Activated CD4-positive, CD25-positive, alpha-beta regulatory T cell treated with anti-CD3 and anti-CD28 coated beads, Interleukin-2, amount 50 U/mL, for 16 hours (primary cell): ENCODE results near the gene PEX14.

Source experiments
- DNase-seq: peaks from one replicate; pipeline ENCODE4 v3.0.0-alpha.2; 2020; ENCODE audit warnings: low read depth, low spot score

PEX14 gene

GRCh38 chr1:10592373-10592772, 117.6 kb downstream of the PEX14 start:
- DNase-seq = no peak

DNA sequence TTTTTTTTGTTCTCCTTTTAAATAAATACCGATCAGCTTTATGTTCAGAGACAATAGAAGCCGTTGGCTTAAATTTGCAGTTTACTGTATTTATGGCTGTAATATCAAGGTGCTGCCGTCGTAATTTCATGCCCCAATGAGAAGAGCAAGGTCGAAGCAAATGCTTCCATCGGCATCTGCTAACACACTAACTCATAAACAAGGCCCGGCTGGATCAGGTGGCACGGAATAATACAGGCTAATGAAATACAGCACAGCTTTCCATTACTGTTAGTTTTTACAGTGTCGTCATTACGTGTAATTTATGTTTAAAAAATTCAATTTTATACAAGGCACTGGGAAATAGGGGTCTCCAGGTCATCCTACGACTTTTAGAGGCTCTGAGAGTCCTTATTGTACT, 119.0 kb downstream of the PEX14 start:
- DNase-seq = no peak

DNA sequence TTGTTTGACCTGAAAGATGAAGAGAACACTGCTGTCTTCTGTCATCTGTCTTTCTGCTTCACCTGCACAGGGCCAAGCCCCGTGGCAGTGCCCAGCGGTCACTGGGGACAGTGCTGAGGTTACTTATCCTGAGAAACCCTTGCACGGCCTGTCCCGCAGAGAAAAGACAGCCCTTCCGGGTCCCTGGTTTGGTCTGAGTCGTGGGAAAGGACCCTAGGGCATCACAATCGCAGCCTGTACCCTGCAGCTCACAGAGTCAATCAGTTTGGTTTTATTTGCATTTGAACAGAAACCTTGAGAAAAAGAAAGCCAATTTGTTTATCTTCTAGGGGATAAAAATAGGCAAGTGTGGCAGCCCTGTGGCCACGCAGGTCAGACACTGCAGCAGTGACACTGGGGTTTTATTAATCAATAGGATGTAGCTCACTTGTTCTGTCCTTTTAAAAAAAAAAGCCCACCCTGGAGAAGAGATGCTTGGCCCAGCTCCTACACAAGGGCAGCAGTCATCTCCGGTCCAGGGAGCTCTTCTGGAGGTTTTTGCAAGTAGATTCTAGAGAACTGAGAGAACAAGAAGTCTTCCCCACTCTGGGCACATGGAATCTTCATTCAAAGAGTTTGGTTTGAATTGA, 120.0 kb downstream of the PEX14 start:
- no peak for DNase-seq

DNA sequence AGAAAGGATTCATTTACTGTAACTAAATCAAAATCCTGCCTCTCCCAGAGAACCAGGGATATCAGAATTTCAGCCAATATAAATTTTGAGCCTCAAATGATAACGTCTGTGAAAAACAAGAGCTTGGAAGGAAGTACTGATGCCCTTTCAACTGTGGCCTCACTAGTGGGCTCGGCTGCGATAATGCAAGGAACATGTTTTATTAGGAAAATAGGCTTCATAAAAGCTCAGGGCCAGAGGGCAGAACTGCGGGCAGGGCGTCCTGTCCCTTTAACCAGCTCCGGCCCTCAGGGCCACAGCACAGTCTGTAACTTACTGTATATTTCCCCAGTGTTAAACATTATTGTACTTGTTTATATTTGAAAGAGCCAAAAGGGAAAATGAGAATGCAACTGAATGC, 122.0 kb downstream of the PEX14 start:
- DNase-seq = no peak

GRCh38 chr1:10597492-10598388, 123.0 kb downstream of the PEX14 start:
- no peak for DNase-seq

DNA sequence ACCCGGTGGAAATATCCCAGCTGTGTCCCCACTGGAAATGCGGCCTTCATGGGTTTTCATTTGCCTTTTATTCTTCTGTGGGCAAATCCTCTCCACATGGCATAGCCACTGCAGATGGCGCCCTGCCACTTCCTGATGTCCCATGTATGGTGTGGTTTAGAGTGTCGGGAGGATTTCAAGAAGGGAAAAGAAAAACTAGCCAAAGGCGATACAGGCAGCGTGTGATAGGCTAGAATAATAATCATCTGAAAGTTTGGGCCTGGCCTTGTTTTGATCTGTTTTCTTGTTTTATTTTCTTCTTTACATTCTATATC, 123.6 kb downstream of the PEX14 start:
- no peak for DNase-seq

- no peak for DNase-seq
Measured at GRCh38 chr1:10599194-10599861, 124.6 kb downstream of the PEX14 start.

DNA sequence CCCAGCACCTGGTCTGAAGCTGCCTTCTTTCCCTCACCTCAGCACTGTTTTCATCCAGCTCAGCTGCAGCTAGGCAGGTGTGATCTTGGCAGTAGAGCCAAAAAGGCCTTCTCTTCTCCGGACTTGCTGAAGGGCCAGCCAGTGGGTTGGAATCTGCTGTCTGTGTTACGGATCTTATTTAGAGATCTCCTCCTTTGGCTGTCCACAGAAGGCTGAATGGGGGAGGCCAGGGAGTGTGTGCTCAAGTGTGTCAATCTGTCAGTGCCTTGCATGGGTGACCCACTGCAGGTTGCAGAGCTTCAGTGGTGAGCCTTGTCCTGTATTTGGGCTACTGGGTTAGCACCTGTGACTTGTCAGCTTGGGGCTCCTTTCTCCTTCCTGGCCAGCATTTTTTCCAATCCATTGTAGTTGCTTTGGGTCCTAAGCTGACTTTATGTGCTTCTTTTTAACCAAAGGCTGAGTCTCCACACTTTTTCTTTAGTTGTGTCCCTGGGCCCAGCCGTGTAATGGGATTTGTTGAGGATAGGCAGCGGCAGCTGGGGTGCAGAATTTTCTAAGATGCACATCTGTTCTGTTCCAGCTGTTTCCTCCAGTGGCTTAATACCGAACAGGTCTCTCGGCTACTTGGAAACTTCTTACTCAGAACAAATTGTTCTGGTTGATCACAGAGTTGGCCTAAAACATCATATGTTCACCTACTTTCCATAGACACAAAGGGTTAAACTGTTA, 126.8 kb downstream of the PEX14 start:
- no peak for DNase-seq

DNA sequence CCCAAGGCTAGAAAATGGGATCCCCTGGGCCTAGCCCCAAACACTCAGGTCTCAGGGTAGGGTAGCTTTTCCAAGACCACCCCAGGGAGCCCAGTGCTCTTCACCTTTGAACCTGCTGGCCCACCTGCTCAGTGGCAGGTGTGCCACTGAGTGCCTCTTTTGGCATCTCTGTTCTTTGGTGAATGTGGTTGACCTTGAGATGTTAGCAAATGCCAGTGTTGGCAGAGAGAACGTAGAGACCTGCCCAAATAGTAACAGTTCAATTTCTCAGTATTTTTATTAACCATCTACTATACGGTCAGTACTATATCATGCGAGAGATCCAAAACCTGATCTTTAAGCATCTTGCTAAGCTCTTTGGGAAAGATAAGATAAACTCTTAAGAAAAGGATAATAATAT, 128.2 kb downstream of the PEX14 start:
- no peak for DNase-seq

DNA sequence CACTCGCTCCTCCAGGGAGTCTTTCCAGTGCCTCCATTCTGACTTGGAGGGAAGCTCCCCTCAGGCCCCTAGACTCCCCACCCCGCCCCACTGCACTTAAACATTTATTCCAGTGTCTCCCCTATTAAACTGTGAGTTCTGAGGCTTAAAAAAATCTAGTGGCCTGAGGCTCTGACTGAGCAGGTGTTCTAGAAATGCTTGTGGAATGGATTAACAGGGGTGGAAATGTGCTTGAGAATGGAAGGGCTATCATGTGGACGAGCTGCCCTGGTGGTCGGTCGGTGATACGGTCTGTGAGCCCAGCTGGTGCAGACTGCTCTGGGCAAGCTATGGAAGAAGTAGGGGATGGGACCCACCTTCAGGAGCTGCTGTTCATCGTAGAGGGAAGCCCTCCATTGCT, 130.2 kb downstream of the PEX14 start:
- DNase-seq = no peak

GRCh38 chr1:10606064-10606463, 131.3 kb downstream of the PEX14 start:
- DNase-seq = no peak

GRCh38 chr1:10607228-10607627, 132.5 kb downstream of the PEX14 start:
- no peak for DNase-seq

DNA sequence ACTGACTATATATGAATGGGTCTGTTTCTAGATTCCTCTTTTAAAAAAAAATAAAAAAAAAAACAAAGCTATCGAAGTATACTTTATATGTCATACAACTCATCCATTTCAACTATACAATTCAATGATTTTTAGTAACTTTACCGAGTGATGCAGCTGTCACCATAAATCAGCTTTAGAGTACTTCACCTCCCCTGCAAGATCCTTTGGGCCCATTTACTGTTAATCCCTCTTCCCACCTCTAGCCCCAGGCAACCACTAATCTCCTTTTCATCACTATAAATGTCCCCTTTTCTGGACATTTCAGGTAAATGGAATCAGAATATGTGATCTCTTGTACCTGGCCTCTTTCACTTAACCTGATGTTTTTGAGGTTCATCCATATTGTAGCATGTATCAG, 133.9 kb downstream of the PEX14 start:
- no peak for DNase-seq

DNA sequence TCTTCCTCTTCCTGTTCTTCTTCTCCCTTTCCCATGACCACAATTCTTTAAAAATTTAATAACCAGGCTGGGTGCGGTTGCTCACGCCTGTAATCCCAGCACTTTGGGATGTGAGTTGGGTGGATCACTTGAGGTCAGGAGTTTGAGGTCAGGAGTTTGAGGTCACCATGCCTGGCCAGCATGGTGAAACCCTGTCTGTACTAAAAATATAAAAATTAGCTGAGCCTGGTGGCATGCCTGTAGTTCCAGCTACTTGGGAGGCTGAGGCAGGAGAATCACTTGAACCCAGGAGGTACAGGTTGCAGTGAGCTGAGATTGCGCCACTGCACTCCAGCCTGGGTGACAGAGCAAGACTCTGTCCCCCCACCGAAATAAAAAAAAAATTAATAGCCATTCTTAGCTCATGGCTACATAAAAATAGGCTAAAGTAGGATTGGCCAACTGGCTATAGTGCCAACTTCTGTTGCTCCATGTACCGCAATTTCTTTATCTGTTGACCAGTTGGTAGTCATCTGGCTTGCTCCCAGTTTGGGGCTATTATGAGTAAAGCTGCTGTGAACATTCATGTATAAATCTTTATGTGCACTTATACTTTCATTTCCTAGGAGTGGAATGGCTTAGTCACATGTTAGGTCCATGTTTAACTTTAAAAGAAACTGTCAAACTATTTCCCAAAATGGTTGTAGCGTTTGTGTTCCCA, 136.3 kb downstream of the PEX14 start:
- DNase-seq = no peak

GRCh38 chr1:10612436-10613160, 137.8 kb downstream of the PEX14 start:
- no peak for DNase-seq

DNA sequence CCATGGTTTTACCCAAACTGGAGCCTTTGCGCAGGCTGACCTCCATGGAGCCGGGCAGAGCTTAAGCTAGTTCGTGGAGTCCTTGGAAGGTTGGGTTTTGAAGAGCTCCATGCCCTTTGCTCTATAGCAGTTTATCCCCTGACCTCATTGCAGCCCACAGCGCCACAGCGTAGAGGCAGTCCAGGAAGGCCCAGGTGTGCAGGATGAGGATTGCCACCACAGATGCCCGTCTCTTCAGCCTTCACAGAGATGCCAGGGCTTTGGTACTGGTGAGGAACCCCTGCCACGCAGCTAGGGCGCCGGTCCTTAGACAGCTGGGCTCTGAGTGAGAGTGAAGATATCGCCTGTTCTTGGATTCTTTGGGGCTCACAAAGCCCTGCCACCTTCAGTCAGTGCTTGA, 138.6 kb downstream of the PEX14 start:
- DNase-seq = no peak

GRCh38 chr1:10613861-10614260, 139.1 kb downstream of the PEX14 start:
- DNase-seq = no peak

DNA sequence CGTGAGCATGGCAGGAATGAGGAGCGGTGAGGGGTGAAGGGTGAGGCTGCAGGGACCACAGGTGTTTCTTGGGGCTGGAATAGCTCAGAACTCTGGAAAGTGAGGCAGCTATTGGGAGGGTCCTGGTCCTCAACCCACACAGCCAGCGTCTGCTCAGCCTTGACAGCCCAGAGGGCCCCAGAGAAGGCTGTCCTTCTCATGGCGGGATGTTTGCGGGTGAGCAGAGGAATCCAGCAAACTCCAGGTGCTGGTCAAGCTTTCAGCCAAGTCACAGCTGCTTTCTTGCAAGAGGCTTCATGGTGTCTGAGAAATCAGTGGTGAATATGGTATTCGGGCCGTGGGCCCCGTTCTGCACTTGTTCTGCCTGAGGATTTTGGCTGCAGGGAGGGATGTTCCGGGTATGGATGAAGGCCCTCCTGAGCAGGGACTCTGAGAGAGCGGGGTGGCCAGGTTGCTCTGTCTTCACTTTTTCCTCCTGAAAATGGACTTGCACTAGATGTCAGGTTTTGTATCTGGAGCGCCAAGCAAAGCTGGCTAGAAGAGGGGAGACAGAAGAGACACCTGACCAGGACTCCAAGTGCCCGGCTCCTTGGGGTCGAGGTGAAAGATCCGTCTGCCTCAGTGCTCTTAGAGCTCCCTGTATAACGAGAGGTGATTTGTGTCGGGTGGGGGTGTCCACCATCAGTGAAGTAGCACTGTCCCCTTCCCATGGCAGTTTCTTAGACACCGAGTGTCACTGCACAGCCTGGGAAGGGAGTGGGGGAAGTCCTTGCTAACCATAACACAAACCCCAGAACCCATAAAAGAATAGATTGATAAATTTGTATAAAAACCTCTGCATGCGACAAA, 139.9 kb downstream of the PEX14 start:
- no peak for DNase-seq

- DNase-seq = no peak
Measured at GRCh38 chr1:10615332-10615731, 140.6 kb downstream of the PEX14 start.
